ENCODE results near the gene ZNF785.
A peak's percentile ranks its signal among the peaks of the same experiment; 100 is the strongest.

DNA sequence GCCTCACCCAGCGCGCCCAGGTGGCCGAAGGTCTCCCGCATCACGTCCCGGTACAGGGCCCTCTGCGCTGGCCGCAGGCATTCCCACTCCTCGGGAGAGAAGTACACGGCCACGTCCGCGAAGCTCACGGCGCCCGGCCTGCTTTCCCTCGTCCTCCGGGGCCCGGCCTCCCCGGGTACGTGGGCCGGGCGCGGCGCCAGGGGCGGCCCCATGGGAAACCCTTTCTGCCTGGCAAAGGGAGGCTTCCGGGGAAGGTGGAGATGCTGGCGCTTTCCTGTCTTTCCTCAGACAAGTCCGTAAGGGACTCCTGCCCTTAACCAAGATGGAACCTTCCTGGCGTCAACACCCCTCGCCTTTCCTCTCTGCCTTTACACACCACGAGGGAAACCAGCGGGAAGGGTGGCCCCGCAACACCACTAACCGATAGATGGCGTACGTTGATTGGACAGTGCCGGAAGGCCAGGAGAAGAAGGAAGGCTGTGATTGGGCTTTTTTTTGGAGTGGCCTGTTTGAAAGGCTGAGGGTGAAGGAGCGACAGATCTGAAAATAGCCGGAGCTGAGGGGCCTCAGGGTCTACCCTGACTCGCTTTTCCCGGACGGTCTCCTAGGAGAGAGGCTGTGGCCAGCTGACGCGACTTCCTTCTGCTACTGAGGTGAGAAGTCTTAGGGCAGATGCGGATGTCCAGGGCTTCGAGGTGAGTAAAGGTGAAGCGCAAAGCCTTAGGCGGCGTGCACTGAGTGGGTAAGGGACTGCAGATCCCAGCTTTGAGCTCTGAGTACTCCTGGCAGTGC lies at the start of gene ZNF785:
- peak in 1 of 2 donors; percentile 26 for TF ChIP-seq POLR2A (IDR thresholded peaks at IDR 0.05)
- TF ChIP-seq POLR2AphosphoS5 (IDR thresholded peaks at IDR 0.05): peak; percentile 89

Measured in gastroesophageal sphincter (tissue), 2 donors.